ENCODE measurements around the gene CD46.

DNA sequence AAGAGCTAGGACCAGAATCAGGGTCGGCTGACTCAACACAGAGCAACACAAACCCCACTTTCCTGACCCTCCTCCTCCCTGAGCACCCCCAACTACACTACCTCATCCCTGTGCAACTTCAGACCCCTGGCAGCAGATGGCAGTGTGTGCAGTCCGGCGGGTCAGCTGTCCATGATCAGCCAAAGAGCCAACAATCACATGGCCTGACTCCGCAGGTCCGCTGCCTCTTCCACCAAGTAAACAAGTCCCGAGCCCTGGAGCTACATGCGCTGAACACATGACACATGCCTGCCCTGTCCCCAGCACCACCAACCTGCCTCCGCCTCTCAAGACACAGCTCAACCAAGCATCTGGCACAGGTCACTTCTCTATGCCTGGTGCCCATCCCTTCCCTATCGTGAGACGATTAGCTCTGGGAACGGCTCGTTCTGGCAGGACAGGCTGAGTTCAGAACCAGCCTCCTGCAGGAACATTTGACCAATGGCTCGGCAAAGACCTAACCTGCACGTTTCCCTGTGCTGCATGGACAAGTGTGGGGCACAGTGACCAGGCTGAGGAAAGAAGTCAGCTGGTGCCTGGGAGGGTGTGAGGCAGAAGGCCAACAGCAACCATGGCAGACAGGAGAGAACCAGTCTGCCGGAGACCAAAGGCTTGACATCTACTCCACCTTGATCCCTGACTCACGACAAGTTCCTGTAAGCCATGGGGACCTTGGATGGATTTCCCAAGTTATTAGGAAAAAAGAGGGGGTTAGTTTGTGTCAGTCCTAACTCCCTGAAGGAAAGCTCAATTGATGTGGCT, 60.3 kb downstream of the CD46 start:
- TF ChIP-seq, protein P1, sequence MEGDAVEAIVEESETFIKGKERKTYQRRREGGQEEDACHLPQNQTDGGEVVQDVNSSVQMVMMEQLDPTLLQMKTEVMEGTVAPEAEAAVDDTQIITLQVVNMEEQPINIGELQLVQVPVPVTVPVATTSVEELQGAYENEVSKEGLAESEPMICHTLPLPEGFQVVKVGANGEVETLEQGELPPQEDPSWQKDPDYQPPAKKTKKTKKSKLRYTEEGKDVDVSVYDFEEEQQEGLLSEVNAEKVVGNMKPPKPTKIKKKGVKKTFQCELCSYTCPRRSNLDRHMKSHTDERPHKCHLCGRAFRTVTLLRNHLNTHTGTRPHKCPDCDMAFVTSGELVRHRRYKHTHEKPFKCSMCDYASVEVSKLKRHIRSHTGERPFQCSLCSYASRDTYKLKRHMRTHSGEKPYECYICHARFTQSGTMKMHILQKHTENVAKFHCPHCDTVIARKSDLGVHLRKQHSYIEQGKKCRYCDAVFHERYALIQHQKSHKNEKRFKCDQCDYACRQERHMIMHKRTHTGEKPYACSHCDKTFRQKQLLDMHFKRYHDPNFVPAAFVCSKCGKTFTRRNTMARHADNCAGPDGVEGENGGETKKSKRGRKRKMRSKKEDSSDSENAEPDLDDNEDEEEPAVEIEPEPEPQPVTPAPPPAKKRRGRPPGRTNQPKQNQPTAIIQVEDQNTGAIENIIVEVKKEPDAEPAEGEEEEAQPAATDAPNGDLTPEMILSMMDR (conservative IDR thresholded peaks at IDR 0.05): no peak; the same call in 1 of the 2 replicates
- TF ChIP-seq ZFX (IDR thresholded peaks at IDR 0.05): no peak
